ENCODE results near the gene CRCP.

The CRCP gene

DNA sequence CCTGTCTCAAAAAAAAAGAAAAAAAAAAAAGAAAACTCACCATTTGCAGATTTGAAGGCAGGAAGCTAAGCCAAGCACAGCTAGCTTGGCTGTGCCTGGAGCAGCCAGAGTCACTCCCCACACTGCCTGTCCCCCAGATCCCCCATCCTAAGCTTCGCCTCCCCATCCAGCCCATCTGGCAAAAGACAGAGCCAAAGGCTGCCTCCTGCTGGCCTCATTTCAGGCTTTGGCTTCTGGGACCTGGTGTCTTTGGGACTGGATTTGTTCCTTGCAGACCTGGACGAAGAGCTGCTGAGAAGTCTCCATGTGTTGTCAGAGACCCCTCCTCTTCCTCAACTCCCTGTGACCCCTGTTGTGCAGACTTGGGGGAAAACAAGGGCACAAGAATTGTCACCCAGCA, 31.0 kb upstream of the CRCP start:
- H3K36me3 ChIP-seq (ENCODE audit: insufficient read depth, low read length) = no peaks in the 10 kb centered on the region
- H4K20me1 ChIP-seq (ENCODE audit: insufficient read depth, low read length) = no peaks in the 10 kb centered on the region
- no peaks in the 10 kb centered on the region for H3F3A ChIP-seq (ENCODE audit: insufficient read depth, low read length)

GRCh38 chr7:66088861-66089838, 25.5 kb upstream of the CRCP start:
- H3K4me2 ChIP-seq (ENCODE audit: low read length) = no peak overlapping the region
- H3K9ac ChIP-seq (ENCODE audit: low read length) = no peak overlapping the region
- no peaks in the 10 kb centered on the region for H3K27me3 ChIP-seq (ENCODE audit: insufficient read depth, low read length)
- TF ChIP-seq EZH2 (IDR thresholded peaks at IDR 0.05; ENCODE audit: borderline replicate concordance, low read length) (no peak), CTCF (IDR thresholded peaks at IDR 0.05; ENCODE audit: low read length) (no peak)
- H3K4me3 ChIP-seq (ENCODE audit: low read depth, low read length, poor library complexity, severe bottlenecking) = no peak overlapping the region
- no peaks in the 10 kb centered on the region for H3K9me3 ChIP-seq (ENCODE audit: low read length)
- H3K9me2 ChIP-seq (ENCODE audit: low read depth, low read length) = no peaks in the 10 kb centered on the region
- no peak overlapping the region for H2AFZ ChIP-seq (ENCODE audit: low read length)
- no peaks in the 10 kb centered on the region for H3K79me2 ChIP-seq (ENCODE audit: insufficient read depth, low read length)
- no peaks in the 10 kb centered on the region for H4K20me1 ChIP-seq (ENCODE audit: insufficient read depth, low read length)
- H3K4me1 ChIP-seq (ENCODE audit: insufficient read depth, low read length, severe bottlenecking) = no peaks in the 10 kb centered on the region
- H3K36me3 ChIP-seq (ENCODE audit: insufficient read depth, low read length) = no peaks in the 10 kb centered on the region
- no peak overlapping the region for H3K27ac ChIP-seq (ENCODE audit: low read depth, low read length, poor library complexity, severe bottlenecking)
- no peaks in the 10 kb centered on the region for H3F3A ChIP-seq (ENCODE audit: insufficient read depth, low read length)

More for the DNA sequence above, 31.0 kb upstream of the CRCP start:
- Histone ChIP-seq H3K9me3 (ENCODE audit: low read length) (no peaks in the 10 kb centered on the region), H3K4me1 (ENCODE audit: insufficient read depth, low read length, severe bottlenecking) (no peaks in the 10 kb centered on the region), H3K4me2 (ENCODE audit: low read length) (no peak overlapping the region), H3K4me3 (ENCODE audit: low read depth, low read length, poor library complexity, severe bottlenecking) (no peak overlapping the region), H3K9ac (ENCODE audit: low read length) (no peak overlapping the region), H3K9me2 (ENCODE audit: low read depth, low read length) (no peaks in the 10 kb centered on the region), H2AFZ (ENCODE audit: low read length) (no peak overlapping the region), H3K27ac (ENCODE audit: low read depth, low read length, poor library complexity, severe bottlenecking) (no peak overlapping the region), H3K27me3 (ENCODE audit: insufficient read depth, low read length) (no peaks in the 10 kb centered on the region), H3K79me2 (ENCODE audit: insufficient read depth, low read length) (no peaks in the 10 kb centered on the region)
- TF ChIP-seq CTCF (IDR thresholded peaks at IDR 0.05; ENCODE audit: low read length) = no peak; the same call in 1 of the 2 replicates
- no peak for TF ChIP-seq EZH2 (IDR thresholded peaks at IDR 0.05; ENCODE audit: borderline replicate concordance, low read length)

DNA sequence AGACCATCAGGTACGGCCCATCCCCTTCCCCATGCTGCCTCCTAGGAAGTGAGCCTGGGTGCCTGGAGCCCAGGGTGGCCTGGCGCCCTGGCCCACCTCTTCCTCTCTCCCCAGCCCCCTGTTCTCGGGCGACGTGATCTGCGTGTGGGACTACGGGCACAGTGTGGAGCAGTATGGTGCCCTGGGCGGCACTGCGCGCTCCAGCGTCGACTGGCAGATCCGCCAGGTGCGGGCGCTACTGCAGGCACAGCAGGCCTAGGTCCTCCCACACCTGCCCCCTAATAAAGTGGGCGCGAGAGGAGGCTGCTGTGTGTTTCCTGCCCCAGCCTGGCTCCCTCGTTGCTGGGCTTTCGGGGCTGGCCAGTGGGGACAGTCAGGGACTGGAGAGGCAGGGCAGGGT, 22.0 kb upstream of the CRCP start:
- Histone ChIP-seq H3K9me2 (ENCODE audit: low read depth, low read length) (no peaks in the 10 kb centered on the region), H3K4me2 (ENCODE audit: low read length) (no peak overlapping the region), H3K36me3 (ENCODE audit: insufficient read depth, low read length) (no peaks in the 10 kb centered on the region), H3K79me2 (ENCODE audit: insufficient read depth, low read length) (no peaks in the 10 kb centered on the region), H4K20me1 (ENCODE audit: insufficient read depth, low read length) (no peaks in the 10 kb centered on the region), H3K4me1 (ENCODE audit: insufficient read depth, low read length, severe bottlenecking) (no peaks in the 10 kb centered on the region), H3K4me3 (ENCODE audit: low read depth, low read length, poor library complexity, severe bottlenecking) (no peak overlapping the region), H3F3A (ENCODE audit: insufficient read depth, low read length) (no peaks in the 10 kb centered on the region), H3K9me3 (ENCODE audit: low read length) (no peaks in the 10 kb centered on the region), H3K27me3 (ENCODE audit: insufficient read depth, low read length) (no peaks in the 10 kb centered on the region), H3K27ac (ENCODE audit: low read depth, low read length, poor library complexity, severe bottlenecking) (no peak overlapping the region), H2AFZ (ENCODE audit: low read length) (no peak overlapping the region), H3K9ac (ENCODE audit: low read length) (no peak overlapping the region)
- no peak for TF ChIP-seq EZH2 (IDR thresholded peaks at IDR 0.05; ENCODE audit: borderline replicate concordance, low read length)
- no peak for TF ChIP-seq CTCF (IDR thresholded peaks at IDR 0.05; ENCODE audit: low read length)
